Measurements from ENCODE around the gene PHLDA3. TPM values are rescaled to one million over a fixed set of nuclear protein-coding genes. Genes with fewer than 3 reads are reported as not detected.
"Not testable (repeated sequence)": the region's sequence is repeated elsewhere in the genome, so short reads cannot be mapped to it uniquely, and the experiment has no call there.

PHLDA3 gene
- total RNA-seq, 1 donor from 2014 or later: 21.1 TPM

- TF ChIP-seq, protein P1, sequence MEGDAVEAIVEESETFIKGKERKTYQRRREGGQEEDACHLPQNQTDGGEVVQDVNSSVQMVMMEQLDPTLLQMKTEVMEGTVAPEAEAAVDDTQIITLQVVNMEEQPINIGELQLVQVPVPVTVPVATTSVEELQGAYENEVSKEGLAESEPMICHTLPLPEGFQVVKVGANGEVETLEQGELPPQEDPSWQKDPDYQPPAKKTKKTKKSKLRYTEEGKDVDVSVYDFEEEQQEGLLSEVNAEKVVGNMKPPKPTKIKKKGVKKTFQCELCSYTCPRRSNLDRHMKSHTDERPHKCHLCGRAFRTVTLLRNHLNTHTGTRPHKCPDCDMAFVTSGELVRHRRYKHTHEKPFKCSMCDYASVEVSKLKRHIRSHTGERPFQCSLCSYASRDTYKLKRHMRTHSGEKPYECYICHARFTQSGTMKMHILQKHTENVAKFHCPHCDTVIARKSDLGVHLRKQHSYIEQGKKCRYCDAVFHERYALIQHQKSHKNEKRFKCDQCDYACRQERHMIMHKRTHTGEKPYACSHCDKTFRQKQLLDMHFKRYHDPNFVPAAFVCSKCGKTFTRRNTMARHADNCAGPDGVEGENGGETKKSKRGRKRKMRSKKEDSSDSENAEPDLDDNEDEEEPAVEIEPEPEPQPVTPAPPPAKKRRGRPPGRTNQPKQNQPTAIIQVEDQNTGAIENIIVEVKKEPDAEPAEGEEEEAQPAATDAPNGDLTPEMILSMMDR (IDR thresholded peaks at IDR 0.05; ENCODE audit: borderline replicate concordance): no peak
- Histone ChIP-seq H3K9me3 (replicated peaks) (no peaks in the 10 kb centered on the region), H3K36me3 (no peaks in the 10 kb centered on the region), H3K27me3 (ENCODE audit: low read depth) (no peaks in the 10 kb centered on the region), H3K4me1 (peaks cover 31% of the 10 kb centered on the region), H3K27ac (replicated peaks) (no peak overlapping the region), H3K4me3 (no peak overlapping the region)
- intact Hi-C loops (cut with micrococcal nuclease): no loop called here
- DNase-seq: no peak
These were observed 7.8 kb upstream of the PHLDA3 start for GRCh38 chr1:201476670-201477344.

DNA sequence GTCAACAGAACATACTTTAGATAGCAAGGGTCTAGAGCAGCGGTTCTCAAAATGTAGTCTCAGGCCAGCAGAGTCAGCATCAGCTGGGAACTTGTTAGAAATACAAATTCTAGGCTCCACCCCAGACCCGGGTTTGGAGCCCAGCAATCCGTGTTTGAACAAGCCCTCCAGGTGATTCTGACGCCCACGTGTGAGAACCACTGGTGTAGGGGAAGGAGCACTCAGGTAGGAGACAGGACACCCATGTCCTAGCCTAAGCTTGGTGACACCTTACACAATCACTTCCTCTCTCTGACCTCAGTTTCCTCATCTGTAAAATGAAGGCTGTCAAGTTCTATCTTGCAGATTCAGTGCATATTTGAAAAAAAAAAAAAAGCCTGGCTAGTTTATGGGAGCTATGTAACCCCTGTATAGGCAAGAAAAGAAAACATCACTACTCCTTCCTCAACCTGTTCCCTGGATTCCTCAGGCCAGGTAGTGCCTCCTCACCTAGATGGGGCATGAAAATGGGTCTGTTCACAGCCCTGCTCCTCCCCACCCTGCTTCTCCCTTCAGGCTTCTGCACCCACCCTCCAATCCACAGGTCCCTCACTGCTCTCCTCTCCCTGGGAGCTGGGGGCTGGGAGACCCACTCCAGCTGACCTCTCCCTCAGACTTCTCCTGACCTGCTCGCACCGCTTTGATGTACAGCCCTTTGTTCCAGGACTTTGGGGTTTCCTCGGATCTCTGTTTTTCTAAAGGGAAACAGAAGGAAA, 7.1 kb upstream of the PHLDA3 start:
- TF ChIP-seq, protein P1 (IDR thresholded peaks at IDR 0.05; ENCODE audit: borderline replicate concordance): no peak
- no peak for DNase-seq
- H3K27ac ChIP-seq (replicated peaks): no peak overlapping the region
- peaks cover 23% of the 10 kb centered on the region for H3K4me1 ChIP-seq
- H3K36me3 ChIP-seq: no peaks in the 10 kb centered on the region
- intact Hi-C loops (cut with micrococcal nuclease): no loop called here
- H3K9me3 ChIP-seq (replicated peaks): no peaks in the 10 kb centered on the region
- no peaks in the 10 kb centered on the region for H3K27me3 ChIP-seq (ENCODE audit: low read depth)
- H3K4me3 ChIP-seq: no peak overlapping the region

- no peak overlapping the region for H3K4me3 ChIP-seq
- H3K27me3 ChIP-seq (ENCODE audit: low read depth): no peaks in the 10 kb centered on the region
- no peak for DNase-seq
- H3K27ac ChIP-seq (replicated peaks): no peak overlapping the region
- intact Hi-C loops (cut with micrococcal nuclease): no loop called here
- TF ChIP-seq, protein P1 (IDR thresholded peaks at IDR 0.05; ENCODE audit: borderline replicate concordance): no peak
- H3K4me1 ChIP-seq: peaks cover 14% of the 10 kb centered on the region
- no peaks in the 10 kb centered on the region for H3K36me3 ChIP-seq
- no peaks in the 10 kb centered on the region for H3K9me3 ChIP-seq (replicated peaks)
These were observed 6.1 kb upstream of the PHLDA3 start for GRCh38 chr1:201475130-201475529.

DNA sequence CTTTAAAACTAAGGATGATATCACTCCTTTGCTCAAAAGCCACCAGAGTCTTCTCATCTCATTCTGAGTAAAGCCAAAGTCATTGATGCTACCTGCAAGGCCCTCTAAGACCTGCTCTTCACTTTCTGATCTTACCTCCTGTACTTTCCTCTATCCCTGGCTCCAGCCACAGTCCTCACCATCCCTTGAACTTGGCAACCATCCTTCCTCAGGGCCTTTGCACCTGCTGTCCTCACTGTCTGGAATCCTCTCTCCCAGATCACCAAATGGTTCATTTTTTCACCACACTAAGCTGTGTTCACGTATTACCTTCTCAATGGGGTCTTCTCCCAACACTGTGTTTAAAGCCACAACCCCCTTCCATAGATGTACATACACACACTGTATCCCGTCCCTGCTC, 4.3 kb upstream of the PHLDA3 start:
- Histone ChIP-seq H3K36me3 (no peaks in the 10 kb centered on the region), H3K9me3 (replicated peaks) (no peaks in the 10 kb centered on the region), H3K4me3 (no peak overlapping the region), H3K27me3 (ENCODE audit: low read depth) (no peaks in the 10 kb centered on the region), H3K27ac (replicated peaks) (no peak overlapping the region), H3K4me1 (peaks cover 23% of the 10 kb centered on the region)
- TF ChIP-seq, protein P1 (IDR thresholded peaks at IDR 0.05; ENCODE audit: borderline replicate concordance): no peak
- no peak for DNase-seq
- intact Hi-C loops (cut with micrococcal nuclease): no loop called here

- Histone ChIP-seq H3K4me1 (peaks cover 31% of the 10 kb centered on the region), H3K27ac (replicated peaks) (peak overlapping the region; percentile 51)
- H3K36me3 ChIP-seq; H3K9me3 ChIP-seq (replicated peaks); intact Hi-C loops (cut with micrococcal nuclease); H3K4me3 ChIP-seq; H3K27me3 ChIP-seq (ENCODE audit: low read depth); DNase-seq: not testable (repeated sequence)
These were observed 3.3 kb upstream of the PHLDA3 start for GRCh38 chr1:201472321-201472720.

DNA sequence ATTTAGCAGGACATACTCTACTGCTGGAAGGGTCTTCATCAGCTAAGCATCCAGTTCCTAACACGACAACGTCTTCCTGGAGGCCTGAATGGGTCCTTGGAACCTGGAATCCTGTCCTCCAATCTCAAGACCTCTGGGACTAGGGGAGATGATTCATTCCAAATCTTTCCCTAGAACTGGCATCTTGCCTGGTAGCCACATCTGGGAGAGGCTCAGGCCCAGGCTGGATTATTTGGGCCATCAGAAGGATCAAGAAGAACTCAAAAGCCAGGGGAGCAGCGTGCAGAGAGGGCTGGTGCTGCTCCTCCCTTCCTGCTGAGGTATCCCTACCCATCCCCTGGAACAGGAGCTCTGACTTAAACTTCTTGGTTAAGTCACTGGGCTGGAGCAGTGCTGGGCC, 2.8 kb upstream of the PHLDA3 start:
- no peak for DNase-seq
- no peaks in the 10 kb centered on the region for H3K36me3 ChIP-seq
- H3K4me1 ChIP-seq: peaks cover 36% of the 10 kb centered on the region
- no peaks in the 10 kb centered on the region for H3K27me3 ChIP-seq (ENCODE audit: low read depth)
- intact Hi-C loops (cut with micrococcal nuclease): no loop called here
- H3K4me3 ChIP-seq: no peak overlapping the region
- TF ChIP-seq, protein P1 (IDR thresholded peaks at IDR 0.05; ENCODE audit: borderline replicate concordance): no peak
- H3K9me3 ChIP-seq (replicated peaks): no peaks in the 10 kb centered on the region
- peak overlapping the region; percentile 51 for H3K27ac ChIP-seq (replicated peaks)
